DOHH2 (cell line): ENCODE measurements around the gene PLXNA3.
A peak's percentile ranks its signal among the peaks of the same experiment; 100 is the strongest.

Source experiments
- H3F3A ChIP-seq: fragments of 200-600 bp; sonication (generic), shearing (Covaris generic); 2 replicates; pipeline ENCODE4 v1.6.0; 2016; ENCODE audit warnings: antibody characterized with exemption, mild to moderate bottlenecking; ENCODE audit not compliant: control insufficient read depth, insufficient read depth
- H3K27ac ChIP-seq: fragments of 200-600 bp; sonication (generic); 2 replicates; pipeline ENCODE4 v1.5.1; 2014; ENCODE audit warnings: low read depth, mild to moderate bottlenecking, low read length, moderate library complexity
- H3K27me3 ChIP-seq: fragments of 200-600 bp; sonication (generic); 2 replicates; pipeline ENCODE4 v1.6.1; 2014; ENCODE audit warnings: mild to moderate bottlenecking, low read length, mixed read lengths; ENCODE audit not compliant: control insufficient read depth
- H3K36me3 ChIP-seq: fragments of 200-600 bp; sonication (generic); 2 replicates; pipeline ENCODE4 v1.6.1; 2014; ENCODE audit warnings: mild to moderate bottlenecking, low read length, moderate library complexity, mixed read lengths; ENCODE audit not compliant: control insufficient read depth
- H3K4me1 ChIP-seq: fragments of 200-600 bp; sonication (generic); 2 replicates; pipeline ENCODE4 v1.6.1; 2014; ENCODE audit warnings: mild to moderate bottlenecking, low read length, mixed read lengths; ENCODE audit not compliant: control insufficient read depth
- H3K4me2 ChIP-seq: fragments of 200-600 bp; sonication (generic); 2 replicates; pipeline ENCODE4 v1.6.0; 2014; ENCODE audit warnings: mild to moderate bottlenecking, low read length, moderate library complexity
- H3K4me3 ChIP-seq: fragments of 200-600 bp; sonication (generic); 2 replicates; pipeline ENCODE4 v1.5.1; 2014; ENCODE audit warnings: mild to moderate bottlenecking, low read length, mixed read lengths
- H3K79me2 ChIP-seq: fragments of 200-600 bp; sonication (generic); 2 replicates; pipeline ENCODE4 v1.6.1; 2014; ENCODE audit warnings: mild to moderate bottlenecking, low read length, mixed read lengths; ENCODE audit not compliant: control insufficient read depth
- H3K9me2 ChIP-seq: fragments of 200-600 bp; sonication (generic); replicated peaks from 2 replicates; pipeline ENCODE4 v1.6.1; 2014; ENCODE audit warnings: mild to moderate bottlenecking, low read length, mixed read lengths; ENCODE audit not compliant: control insufficient read depth
- H3K9me3 ChIP-seq: fragments of 200-600 bp; sonication (generic); 2 replicates; pipeline ENCODE4 v1.6.1; 2014; ENCODE audit warnings: antibody characterized with exemption, low read length, mixed read lengths; ENCODE audit not compliant: control insufficient read depth, insufficient read depth
- H4K20me1 ChIP-seq: fragments of 200-600 bp; sonication (generic); 2 replicates; pipeline ENCODE4 v1.6.0; 2014; ENCODE audit warnings: low read depth, mild to moderate bottlenecking, antibody characterized with exemption, low read length, moderate library complexity; ENCODE audit not compliant: control insufficient read depth, insufficient read depth
- EZH2phosphoT487 ChIP-seq: fragments of 200-600 bp; sonication (generic); IDR thresholded peaks from 2 replicates; pipeline ENCODE4 v1.6.1; 2017; ENCODE audit warnings: borderline replicate concordance, mild to moderate bottlenecking, antibody characterized with exemption, low read length, moderate library complexity, mixed read lengths
- TF ChIP-seq, protein P1 (sequence below): fragments of 200-600 bp; sonication (generic); IDR thresholded peaks from one replicate; pipeline ENCODE4 v1.5.1; 2014; ENCODE audit warnings: antibody characterized with exemption, mild to moderate bottlenecking, low read depth, low read length; ENCODE audit not compliant: poor library complexity, severe bottlenecking

PLXNA3 gene

DNA sequence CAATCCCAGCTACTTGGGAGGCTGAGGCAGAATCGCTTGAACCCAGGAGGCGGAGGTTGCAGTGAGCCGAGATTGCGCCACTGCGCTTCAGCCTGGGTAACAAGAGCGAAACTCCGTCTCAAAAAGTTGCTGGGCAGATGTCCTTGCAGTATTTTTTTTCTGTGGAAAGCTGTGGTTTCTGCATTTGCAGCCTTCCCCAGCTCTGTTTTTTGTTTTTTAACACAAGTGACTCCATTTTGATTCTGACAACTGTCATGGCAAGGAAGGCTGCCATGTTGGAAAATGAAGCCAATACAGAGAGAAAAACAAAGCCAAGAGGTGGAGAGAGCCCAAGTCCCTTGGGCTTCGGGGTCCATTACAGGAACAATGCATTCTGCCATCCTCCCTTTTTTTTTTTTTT lies 44.0 kb downstream of the PLXNA3 start:
- Histone ChIP-seq H3K79me2 (no peaks in the 10 kb centered on the region), H3K27ac (no peak overlapping the region), H3K4me2 (no peak overlapping the region), H3K27me3 (no peaks in the 10 kb centered on the region), H3F3A (peaks cover 14% of the 10 kb centered on the region), H3K9me2 (no peaks in the 10 kb centered on the region), H3K4me3 (no peak overlapping the region), H3K4me1 (peaks cover 38% of the 10 kb centered on the region), H4K20me1 (no peaks in the 10 kb centered on the region), H3K36me3 (peaks cover 7% of the 10 kb centered on the region; the same call in 1 of the 2 replicates), H3K9me3 (no peaks in the 10 kb centered on the region)
- TF ChIP-seq, protein P1, sequence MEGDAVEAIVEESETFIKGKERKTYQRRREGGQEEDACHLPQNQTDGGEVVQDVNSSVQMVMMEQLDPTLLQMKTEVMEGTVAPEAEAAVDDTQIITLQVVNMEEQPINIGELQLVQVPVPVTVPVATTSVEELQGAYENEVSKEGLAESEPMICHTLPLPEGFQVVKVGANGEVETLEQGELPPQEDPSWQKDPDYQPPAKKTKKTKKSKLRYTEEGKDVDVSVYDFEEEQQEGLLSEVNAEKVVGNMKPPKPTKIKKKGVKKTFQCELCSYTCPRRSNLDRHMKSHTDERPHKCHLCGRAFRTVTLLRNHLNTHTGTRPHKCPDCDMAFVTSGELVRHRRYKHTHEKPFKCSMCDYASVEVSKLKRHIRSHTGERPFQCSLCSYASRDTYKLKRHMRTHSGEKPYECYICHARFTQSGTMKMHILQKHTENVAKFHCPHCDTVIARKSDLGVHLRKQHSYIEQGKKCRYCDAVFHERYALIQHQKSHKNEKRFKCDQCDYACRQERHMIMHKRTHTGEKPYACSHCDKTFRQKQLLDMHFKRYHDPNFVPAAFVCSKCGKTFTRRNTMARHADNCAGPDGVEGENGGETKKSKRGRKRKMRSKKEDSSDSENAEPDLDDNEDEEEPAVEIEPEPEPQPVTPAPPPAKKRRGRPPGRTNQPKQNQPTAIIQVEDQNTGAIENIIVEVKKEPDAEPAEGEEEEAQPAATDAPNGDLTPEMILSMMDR = no peak
- TF ChIP-seq EZH2phosphoT487 = no peak

DNA sequence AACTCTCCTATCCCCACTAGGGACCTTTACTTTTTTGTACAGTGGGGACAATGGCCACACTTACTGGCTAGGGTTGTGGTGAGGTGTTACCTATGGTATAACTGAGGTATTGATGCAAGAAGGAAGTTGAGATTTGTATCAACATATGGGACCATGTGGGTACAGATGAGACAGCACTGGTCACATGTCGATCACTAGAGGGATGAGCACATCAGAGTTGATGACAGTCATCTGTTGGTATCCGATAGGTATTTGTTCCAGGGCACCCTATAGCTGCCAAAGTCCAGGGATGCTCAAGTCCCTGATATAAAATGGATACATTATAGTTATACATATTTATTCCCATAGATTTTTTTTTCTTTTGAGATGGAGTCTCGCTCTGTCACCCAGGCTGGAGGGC lies 44.9 kb downstream of the PLXNA3 start:
- Histone ChIP-seq H3F3A (peaks cover 11% of the 10 kb centered on the region), H3K79me2 (no peaks in the 10 kb centered on the region), H3K27ac (no peak overlapping the region), H4K20me1 (no peaks in the 10 kb centered on the region), H3K4me1 (peaks cover 29% of the 10 kb centered on the region), H3K9me3 (no peaks in the 10 kb centered on the region), H3K36me3 (peaks cover 7% of the 10 kb centered on the region; the same call in 1 of the 2 replicates), H3K27me3 (no peaks in the 10 kb centered on the region), H3K4me2 (peak overlapping the region; percentile 5; the same call in 1 of the 2 replicates), H3K4me3 (no peak overlapping the region), H3K9me2 (no peaks in the 10 kb centered on the region)
- TF ChIP-seq, protein P1 = no peak
- no peak for TF ChIP-seq EZH2phosphoT487

DNA sequence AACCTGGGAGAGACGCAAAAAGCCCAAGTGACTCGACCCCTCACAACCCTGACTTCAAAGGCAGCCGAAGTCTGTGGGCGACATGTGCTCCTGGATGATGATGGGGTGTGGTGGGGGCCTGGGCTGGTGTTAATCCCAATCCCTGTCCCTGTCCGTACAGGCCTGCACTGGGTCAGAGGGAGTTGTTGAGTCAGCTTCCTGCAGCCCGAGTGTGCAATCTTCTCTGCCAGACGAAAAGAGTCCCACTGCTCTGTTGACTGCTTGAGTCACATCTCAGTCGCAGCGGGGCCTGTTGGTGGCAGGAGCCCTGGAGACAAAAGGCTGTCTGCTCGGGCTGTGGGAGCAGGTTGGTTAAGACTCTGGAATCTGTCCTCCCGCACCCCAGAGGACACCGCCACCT lies 47.7 kb downstream of the PLXNA3 start:
- TF ChIP-seq, protein P1 = no peak
- no peak for TF ChIP-seq EZH2phosphoT487
- Histone ChIP-seq H3K27ac (no peak overlapping the region), H3K36me3 (peaks cover 16% of the 10 kb centered on the region; the same call in 1 of the 2 replicates), H3K4me2 (no peak overlapping the region), H3K4me1 (peaks cover 7% of the 10 kb centered on the region), H3K9me3 (no peaks in the 10 kb centered on the region), H3K4me3 (no peak overlapping the region), H3K27me3 (no peaks in the 10 kb centered on the region), H3K79me2 (no peaks in the 10 kb centered on the region), H3K9me2 (no peaks in the 10 kb centered on the region), H4K20me1 (no peaks in the 10 kb centered on the region), H3F3A (no peaks in the 10 kb centered on the region)
